Measurements from ENCODE around the gene RIMS3. TPM values are rescaled to one million over a fixed set of nuclear protein-coding genes. Genes with fewer than 3 reads are reported as not detected.

Gene RIMS3
- total RNA-seq, 1 experiment from 2014 or later: 13.7 TPM

- Histone ChIP-seq H3K9ac (ENCODE audit: extremely low read depth, insufficient read length, low read length) (no peak overlapping the region), H3K18ac (ENCODE audit: insufficient read length, low read depth, low read length) (no peak overlapping the region), H3T11ph (ENCODE audit: low read length) (no peak overlapping the region), H3K23ac (ENCODE audit: insufficient read length, low read depth, low read length) (no peak overlapping the region), H2BK15ac (ENCODE audit: low read depth, low read length) (no peak overlapping the region), H3K79me1 (ENCODE audit: insufficient read depth, low read depth, low read length, poor library complexity, severe bottlenecking) (peaks cover 2% of the 10 kb centered on the region), H3K14ac (ENCODE audit: insufficient read depth, low read length) (no peak overlapping the region), H4K91ac (ENCODE audit: insufficient read length, low read depth, low read length) (no peak overlapping the region), H3K27me3 (ENCODE audit: insufficient read depth, low read length) (no peaks in the 10 kb centered on the region), H3K79me2 (ENCODE audit: insufficient read depth, low read length) (peaks cover 24% of the 10 kb centered on the region; the same call in 1 of the 2 replicates), H2BK20ac (ENCODE audit: low read depth, low read length, poor library complexity, severe bottlenecking) (no peak overlapping the region), H3K23me2 (ENCODE audit: insufficient read length, low read depth, low read length, poor library complexity, severe bottlenecking) (no peaks in the 10 kb centered on the region), H4K20me1 (ENCODE audit: control insufficient read depth, insufficient read depth, insufficient read length) (no peaks in the 10 kb centered on the region), H2BK5ac (ENCODE audit: insufficient read length, low read length) (no peak overlapping the region), H2AFZ (ENCODE audit: low read length) (no peak overlapping the region), H4K8ac (replicated peaks; ENCODE audit: insufficient read length, low read depth, low read length) (no peak overlapping the region), H3K4me2 (ENCODE audit: insufficient read depth, insufficient read length, low read length) (no peak overlapping the region), H3K9me3 (ENCODE audit: control insufficient read depth, low read depth, low read length) (no peaks in the 10 kb centered on the region), H3K4me1 (ENCODE audit: insufficient read depth, low read length) (peaks cover 8% of the 10 kb centered on the region; the same call in 1 of the 2 replicates), H2BK12ac (ENCODE audit: insufficient read length, low read depth, low read length) (no peak overlapping the region), H3K56ac (ENCODE audit: insufficient read length, low read depth, low read length) (no peak overlapping the region), H2BK120ac (ENCODE audit: low read depth, low read length, poor library complexity, severe bottlenecking) (no peak overlapping the region), H4K5ac (ENCODE audit: insufficient read length, low read depth, low read length) (no peak overlapping the region), H3K27ac (ENCODE audit: insufficient read length, low read depth, low read length) (no peak overlapping the region), H3K4ac (ENCODE audit: low read depth, low read length) (no peak overlapping the region), H2AK5ac (ENCODE audit: insufficient read length, low read length) (no peak overlapping the region)
- no peak overlapping the region for H3K4me3 Mint-ChIP-seq
- no CpG with 5 or more reads among the region's 6 CpGs for WGBS (ENCODE audit: extremely low coverage, insufficient read length, low lambda C conversion rate)
- no peaks in the 10 kb centered on the region for H3K27me3 Mint-ChIP-seq (ENCODE audit: low read depth)
- no peaks in the 10 kb centered on the region for H3K36me3 Mint-ChIP-seq (ENCODE audit: insufficient read depth in 1 of 3, low read depth in 3 of 3)
- H3K4me1 Mint-ChIP-seq: peaks cover 31 to 34% of the 10 kb centered on the region in 2 experiments
- no peak for DNase-seq
- H3K9me3 Mint-ChIP-seq: no peaks in the 10 kb centered on the region
- TF ChIP-seq CTCF (conservative IDR thresholded peaks at IDR 0.05): no peak
- H3K27ac Mint-ChIP-seq: no peak overlapping the region; a peak in 1 of 7 replicates
Observed at GRCh38 chr1:40699787-40700186, 34.3 kb upstream of the RIMS3 start.
